Choroid plexus epithelial cell (primary cell): Measurements from ENCODE around the gene HNRNPC.
A peak's percentile ranks its signal among the peaks of the same experiment; 100 is the strongest.
"Not testable (repeated sequence)": the region's sequence is repeated elsewhere in the genome, so short reads cannot be mapped to it uniquely, and the experiment has no call there.

Experiments used
- DNase-seq: peaks from one replicate; pipeline ENCODE4 v3.0.0-alpha.2; 2010; ENCODE audit warnings: low read depth
- H3K4me3 ChIP-seq: 2 replicates; pipeline ENCODE4 v1.5.1; 2011; ENCODE audit warnings: low read depth, mild to moderate bottlenecking, control low read depth, low read length, moderate library complexity
- CTCF ChIP-seq: conservative IDR thresholded peaks from 2 replicates; pipeline ENCODE4 v1.5.1; 2011; ENCODE audit warnings: low read depth, mild to moderate bottlenecking, control low read depth, inconsistent platforms, low read length, moderate library complexity

The HNRNPC gene

DNA sequence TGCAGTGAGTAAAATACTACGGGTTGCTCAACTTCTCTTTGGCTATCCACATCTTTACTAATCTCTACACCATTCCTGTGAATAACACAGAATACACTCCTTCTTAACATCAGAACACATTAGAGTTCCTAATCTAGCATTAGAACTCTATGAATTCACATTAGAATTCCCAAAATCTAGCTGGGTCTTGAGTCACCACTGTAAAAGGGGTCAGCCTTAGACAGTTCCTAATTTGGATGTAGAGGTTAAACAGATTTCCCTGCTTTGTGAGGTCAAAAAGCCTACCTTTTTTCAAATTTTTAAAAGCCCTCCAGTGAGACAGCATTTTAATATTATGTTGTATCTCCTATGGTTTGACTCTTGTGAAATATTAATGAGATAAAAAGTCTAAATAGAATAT is 7.4 kb downstream of the HNRNPC start:
- TF ChIP-seq CTCF: no peak
- DNase-seq: no peak
- no peak overlapping the region for H3K4me3 ChIP-seq

- TF ChIP-seq CTCF: no peak
- no peak overlapping the region for H3K4me3 ChIP-seq
- DNase-seq: no peak
Measured at GRCh38 chr14:21258889-21259787, 10.1 kb downstream of the HNRNPC start.

DNA sequence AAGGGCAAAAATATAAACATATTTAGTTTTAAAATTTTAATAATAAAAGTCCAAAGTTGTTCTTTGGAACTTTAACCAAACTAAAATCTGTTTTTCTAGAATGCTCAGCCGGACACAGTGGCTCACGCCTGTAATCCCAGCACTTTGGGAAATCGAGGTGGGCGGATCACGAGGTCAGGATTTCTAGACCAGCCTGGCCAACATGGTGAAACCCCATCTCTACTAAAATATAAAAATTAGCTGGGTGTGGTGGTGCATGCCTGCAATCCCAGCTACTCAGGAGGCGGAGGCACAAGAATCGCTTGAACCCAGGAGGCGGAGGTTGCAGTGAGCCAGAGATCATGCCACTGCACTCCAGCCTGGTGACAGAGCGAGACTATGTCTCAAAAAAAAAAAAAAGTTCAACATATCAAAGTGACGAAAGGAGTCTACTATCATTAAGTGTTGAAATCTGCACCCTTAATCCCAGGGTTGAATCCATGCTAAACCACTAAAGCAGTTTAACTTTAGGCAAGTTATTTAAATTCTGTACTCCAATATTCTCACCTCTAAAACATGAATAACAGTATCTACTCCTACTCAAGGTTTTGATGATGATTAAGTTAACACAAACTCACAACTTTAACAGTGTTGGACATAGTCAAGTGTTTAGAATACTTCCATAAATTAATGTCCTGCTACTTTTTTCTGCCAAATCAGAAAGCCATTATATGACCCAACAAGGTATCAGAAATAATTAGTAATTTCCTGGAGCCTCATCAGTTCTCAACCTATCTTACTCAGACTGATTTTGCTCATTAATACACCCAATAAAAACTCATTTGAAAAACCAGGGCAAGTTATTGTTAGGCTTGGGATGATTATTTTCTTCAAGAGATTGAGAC is 11.0 kb downstream of the HNRNPC start:
- DNase-seq: no peak
- no peak overlapping the region for H3K4me3 ChIP-seq
- TF ChIP-seq CTCF: no peak

DNA sequence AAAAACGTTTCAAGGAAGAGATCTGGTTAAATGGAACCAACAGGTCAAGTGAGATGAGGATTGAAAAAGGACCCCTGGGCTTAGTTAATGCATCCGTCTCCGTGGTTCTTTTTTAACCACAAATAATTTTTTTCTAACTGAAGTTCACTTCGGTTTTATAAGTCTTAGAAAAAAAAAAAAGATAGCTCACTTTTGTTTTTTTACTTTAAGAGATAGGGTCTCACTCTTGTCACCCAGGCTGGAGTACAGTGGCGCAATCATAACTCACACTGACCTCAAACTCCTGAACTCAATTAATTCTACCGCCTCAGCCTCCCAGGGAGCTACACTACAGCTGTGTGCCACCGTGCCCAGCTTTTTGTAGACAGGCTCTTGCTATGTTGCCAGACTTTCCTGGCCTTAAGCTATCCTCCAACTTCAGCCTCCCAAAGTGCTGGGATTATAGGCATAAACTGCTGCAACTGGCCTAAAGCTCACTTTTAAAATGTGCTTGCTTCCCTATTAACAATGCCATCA is 11.8 kb downstream of the HNRNPC start:
- no peak for TF ChIP-seq CTCF
- peak; percentile 31 for DNase-seq
- H3K4me3 ChIP-seq: no peak overlapping the region

- no peak overlapping the region for H3K4me3 ChIP-seq
- no peak for DNase-seq
- no peak for TF ChIP-seq CTCF
Measured at GRCh38 chr14:21256539-21257393, 12.5 kb downstream of the HNRNPC start.

- not testable (repeated sequence) for H3K4me3 ChIP-seq, DNase-seq
Measured at GRCh38 chr14:21256102-21256447, 13.2 kb downstream of the HNRNPC start.
